SK-N-SH (cell line): Measurements from ENCODE around the gene NUP155.

Experiments used
- CTCF ChIP-seq: fragments of 200-600 bp; sonication (generic); IDR thresholded peaks from 2 replicates; pipeline ENCODE4 v1.6.1; 2017; ENCODE audit warnings: antibody characterized with exemption, mild to moderate bottlenecking, moderate library complexity
- EP300 ChIP-seq, 2 experiments: IDR thresholded peaks; 2 replicates each; pipeline versions ENCODE4 v1.4.0 to v1.6.1; 2012; ENCODE audit warnings: borderline replicate concordance in 1 of 2, low read depth in 1 of 2, low read length in 1 of 2
- FOSL2 ChIP-seq: IDR thresholded peaks from 2 replicates; pipeline ENCODE4 v1.4.0; 2012; ENCODE audit warnings: low read depth, mild to moderate bottlenecking, moderate library complexity, borderline replicate concordance
- FOXM1 ChIP-seq: IDR thresholded peaks from 2 replicates; pipeline ENCODE4 v1.4.0; 2012; ENCODE audit warnings: low read depth, mild to moderate bottlenecking
- GABPA ChIP-seq: IDR thresholded peaks from 2 replicates; pipeline ENCODE4 v1.4.0; 2012; ENCODE audit warnings: low read depth, mild to moderate bottlenecking
- GATA2 ChIP-seq: sonication (generic); formaldehyde crosslinking; IDR thresholded peaks from 2 replicates; pipeline ENCODE4 v1.5.0; 2020; ENCODE audit warnings: mild to moderate bottlenecking, missing genetic modification reagents
- IRF3 ChIP-seq: fragments of 150-350 bp; IDR thresholded peaks from 2 replicates; pipeline ENCODE4 v1.6.1; 2016; ENCODE audit warnings: mild to moderate bottlenecking, low read depth, low read length
- JUND ChIP-seq: IDR thresholded peaks from 2 replicates; pipeline ENCODE4 v1.4.0; 2012
- NFIC ChIP-seq: IDR thresholded peaks from 2 replicates; pipeline ENCODE4 v1.4.0; 2012; ENCODE audit warnings: borderline replicate concordance
- PBX3 ChIP-seq: IDR thresholded peaks from 2 replicates; pipeline ENCODE4; 2012
- POLR2AphosphoS5 ChIP-seq: IDR thresholded peaks from 2 replicates; pipeline ENCODE4 v1.6.1; 2012; ENCODE audit warnings: low read depth, low read length
- RAD21 ChIP-seq: IDR thresholded peaks from 2 replicates; pipeline ENCODE4 v1.6.1; 2012; ENCODE audit warnings: mild to moderate bottlenecking, low read length
- USF1 ChIP-seq: IDR thresholded peaks from 2 replicates; pipeline ENCODE4 v1.4.0; 2012; ENCODE audit warnings: low read depth, borderline replicate concordance
- YY1 ChIP-seq: IDR thresholded peaks from 2 replicates; pipeline ENCODE4 v1.4.0; 2012; ENCODE audit warnings: low read depth, mild to moderate bottlenecking

GRCh38 chr5:37355161-37355560, 15.7 kb downstream of the NUP155 start:
- TF ChIP-seq CTCF, result no peak
- TF ChIP-seq GATA2 (CRISPR knock-in tag), result no peak
- TF ChIP-seq RAD21, result no peak
- TF ChIP-seq GABPA, result no peak
- TF ChIP-seq FOXM1, result no peak
- TF ChIP-seq YY1, result no peak
- TF ChIP-seq FOSL2, result no peak
- TF ChIP-seq EP300 (IDR thresholded peaks at IDR 0.05; ENCODE audit: borderline replicate concordance in 1 of 2, low read depth in 1 of 2, low read length in 1 of 2), result no peak
- TF ChIP-seq PBX3, result no peak
- TF ChIP-seq IRF3, result no peak
- no peak for TF ChIP-seq POLR2AphosphoS5
- no peak for TF ChIP-seq NFIC
- TF ChIP-seq JUND, result no peak
- TF ChIP-seq USF1, result no peak
